ENCODE results near the gene LRRC4C. TPM values are rescaled to one million over a fixed set of nuclear protein-coding genes. Genes with fewer than 3 reads are reported as not detected.

The LRRC4C gene
- polyA plus RNA-seq, 1 of the 3 experiments (the other 2 are of a cell fraction) = 0.16 TPM

DNA sequence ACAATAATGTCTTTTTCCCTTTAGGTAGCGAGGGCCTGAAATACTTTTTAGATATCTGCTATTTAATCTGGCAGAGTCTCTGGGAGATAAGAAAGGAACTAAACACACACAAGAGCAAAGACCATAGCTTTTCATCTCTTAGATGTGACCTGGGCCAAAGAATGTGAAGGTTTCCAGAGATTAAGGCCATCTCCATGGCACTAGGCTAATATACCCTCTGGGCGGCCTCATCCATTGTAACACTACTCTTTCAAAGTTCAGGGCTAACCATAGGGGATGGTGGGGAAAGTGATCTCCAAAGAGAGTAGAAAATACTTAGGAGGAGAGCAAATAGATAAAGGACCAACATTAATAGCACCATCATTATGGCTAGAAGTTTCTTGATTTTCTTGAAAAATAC is 326.4 kb downstream of the LRRC4C start:
- DNase-seq = no peak
- H3K9ac ChIP-seq = no peak overlapping the region
- H2AFZ ChIP-seq (ENCODE audit: low read depth) = no peak overlapping the region
- TF ChIP-seq, protein P1, sequence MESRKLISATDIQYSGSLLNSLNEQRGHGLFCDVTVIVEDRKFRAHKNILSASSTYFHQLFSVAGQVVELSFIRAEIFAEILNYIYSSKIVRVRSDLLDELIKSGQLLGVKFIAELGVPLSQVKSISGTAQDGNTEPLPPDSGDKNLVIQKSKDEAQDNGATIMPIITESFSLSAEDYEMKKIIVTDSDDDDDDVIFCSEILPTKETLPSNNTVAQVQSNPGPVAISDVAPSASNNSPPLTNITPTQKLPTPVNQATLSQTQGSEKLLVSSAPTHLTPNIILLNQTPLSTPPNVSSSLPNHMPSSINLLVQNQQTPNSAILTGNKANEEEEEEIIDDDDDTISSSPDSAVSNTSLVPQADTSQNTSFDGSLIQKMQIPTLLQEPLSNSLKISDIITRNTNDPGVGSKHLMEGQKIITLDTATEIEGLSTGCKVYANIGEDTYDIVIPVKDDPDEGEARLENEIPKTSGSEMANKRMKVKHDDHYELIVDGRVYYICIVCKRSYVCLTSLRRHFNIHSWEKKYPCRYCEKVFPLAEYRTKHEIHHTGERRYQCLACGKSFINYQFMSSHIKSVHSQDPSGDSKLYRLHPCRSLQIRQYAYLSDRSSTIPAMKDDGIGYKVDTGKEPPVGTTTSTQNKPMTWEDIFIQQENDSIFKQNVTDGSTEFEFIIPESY (IDR thresholded peaks at IDR 0.05; ENCODE audit: borderline replicate concordance, low read depth) = no peak
- no peak for TF ChIP-seq YY1 (IDR thresholded peaks at IDR 0.05; ENCODE audit: low read depth)
- no peak for TF ChIP-seq FOSL2 (IDR thresholded peaks at IDR 0.05; ENCODE audit: borderline replicate concordance, low read depth)
- TF ChIP-seq, protein P2, sequence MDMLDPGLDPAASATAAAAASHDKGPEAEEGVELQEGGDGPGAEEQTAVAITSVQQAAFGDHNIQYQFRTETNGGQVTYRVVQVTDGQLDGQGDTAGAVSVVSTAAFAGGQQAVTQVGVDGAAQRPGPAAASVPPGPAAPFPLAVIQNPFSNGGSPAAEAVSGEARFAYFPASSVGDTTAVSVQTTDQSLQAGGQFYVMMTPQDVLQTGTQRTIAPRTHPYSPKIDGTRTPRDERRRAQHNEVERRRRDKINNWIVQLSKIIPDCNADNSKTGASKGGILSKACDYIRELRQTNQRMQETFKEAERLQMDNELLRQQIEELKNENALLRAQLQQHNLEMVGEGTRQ (IDR thresholded peaks at IDR 0.05; ENCODE audit: borderline replicate concordance, low read depth, low read length) = no peak
- TF ChIP-seq EP300 (IDR thresholded peaks at IDR 0.05; ENCODE audit: borderline replicate concordance in 1 of 2, low read depth in 1 of 2, low read length in 1 of 2) = no peak
- TF ChIP-seq SIN3A (IDR thresholded peaks at IDR 0.05; ENCODE audit: borderline replicate concordance, low read depth, low read length) = no peak
- no peak overlapping the region for H3K4me2 ChIP-seq
- H3K4me1 ChIP-seq (ENCODE audit: control insufficient read depth in 1 of 2, insufficient read depth in 2 of 2, low read depth in 1 of 2, low read length in 1 of 2) = no peaks in the 10 kb centered on the region
- H3K9me3 ChIP-seq = no peaks in the 10 kb centered on the region
- H3F3A ChIP-seq (replicated peaks; ENCODE audit: insufficient read depth) = no peaks in the 10 kb centered on the region
- no peak overlapping the region for H3K27ac ChIP-seq (ENCODE audit: low read depth in 2 of 2, low read length in 1 of 2)
- WGBS (ENCODE audit: low lambda C conversion rate) = 0% methylated on average over 2 of the region's 2 CpGs
- CTCF ChIA-PET = interaction anchor here (1.0 kb wide), 1 partner anchor 18 kb away, joined by 3 read pairs; no protein-coding TSS in a partner anchor
- H3K79me2 ChIP-seq (ENCODE audit: insufficient read depth) = no peaks in the 10 kb centered on the region
- POLR2A ChIA-PET = no interaction called here
- no peaks in the 10 kb centered on the region for H3K36me3 ChIP-seq (replicated peaks in 1 of 2; ENCODE audit: control insufficient read depth in 1 of 2, insufficient read depth in 2 of 2, low read length in 1 of 2)
- no peaks in the 10 kb centered on the region for H3K9me2 ChIP-seq
- H3K27me3 ChIP-seq (ENCODE audit: insufficient read depth) = no peaks in the 10 kb centered on the region
- no peaks in the 10 kb centered on the region for H4K20me1 ChIP-seq (ENCODE audit: insufficient read depth)
- no peak overlapping the region for H3K4me3 ChIP-seq (ENCODE audit: low read depth in 2 of 2, low read length in 1 of 2)

DNA sequence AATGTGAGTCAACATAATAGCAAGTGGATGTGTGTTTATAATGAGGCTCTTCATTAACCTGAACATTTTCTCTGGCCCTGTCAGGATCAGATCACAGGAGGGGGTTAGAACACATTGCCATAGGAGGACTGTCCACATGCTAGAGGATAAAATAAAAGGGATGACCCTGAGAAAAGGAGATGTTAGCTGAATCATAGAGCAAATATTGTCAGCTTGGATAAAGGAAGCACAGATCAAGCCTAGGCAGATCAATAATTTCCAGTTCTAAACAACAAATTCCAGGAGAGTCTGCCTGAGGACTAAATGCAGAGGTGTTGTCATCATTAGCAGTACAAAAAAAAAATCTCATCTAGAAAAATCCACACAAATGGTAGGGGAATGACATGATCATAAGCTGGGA is 337.9 kb downstream of the LRRC4C start:
- Histone ChIP-seq H3K9me3 (no peaks in the 10 kb centered on the region), H3K9ac (no peak overlapping the region), H3K27ac (ENCODE audit: low read depth in 2 of 2, low read length in 1 of 2) (no peak overlapping the region), H3K27me3 (ENCODE audit: insufficient read depth) (no peaks in the 10 kb centered on the region), H3K4me3 (ENCODE audit: low read depth in 2 of 2, low read length in 1 of 2) (no peak overlapping the region), H3K36me3 (replicated peaks in 1 of 2; ENCODE audit: control insufficient read depth in 1 of 2, insufficient read depth in 2 of 2, low read length in 1 of 2) (no peaks in the 10 kb centered on the region), H3K4me1 (ENCODE audit: control insufficient read depth in 1 of 2, insufficient read depth in 2 of 2, low read depth in 1 of 2, low read length in 1 of 2) (no peaks in the 10 kb centered on the region), H3K4me2 (no peak overlapping the region), H2AFZ (ENCODE audit: low read depth) (no peak overlapping the region), H3K79me2 (ENCODE audit: insufficient read depth) (no peaks in the 10 kb centered on the region), H4K20me1 (ENCODE audit: insufficient read depth) (no peaks in the 10 kb centered on the region), H3K9me2 (no peaks in the 10 kb centered on the region), H3F3A (replicated peaks; ENCODE audit: insufficient read depth) (no peaks in the 10 kb centered on the region)
- TF ChIP-seq CHD2 (IDR thresholded peaks at IDR 0.05; ENCODE audit: low read length, partially characterized antibody) (no peak), MXI1 (IDR thresholded peaks at IDR 0.05; ENCODE audit: low read depth, low read length) (no peak), FOXM1 (IDR thresholded peaks at IDR 0.05; ENCODE audit: low read depth) (no peak), TEAD4 (IDR thresholded peaks at IDR 0.05; ENCODE audit: borderline replicate concordance, insufficient read depth) (no peak), EP300 (IDR thresholded peaks at IDR 0.05; ENCODE audit: borderline replicate concordance in 1 of 2, low read depth in 1 of 2, low read length in 1 of 2) (no peak), FOXJ3 (CRISPR knock-in tag; IDR thresholded peaks at IDR 0.05) (no peak)
- TF ChIP-seq, protein P2 (IDR thresholded peaks at IDR 0.05; ENCODE audit: borderline replicate concordance, low read depth, low read length) = no peak
- TF ChIP-seq, protein P3, sequence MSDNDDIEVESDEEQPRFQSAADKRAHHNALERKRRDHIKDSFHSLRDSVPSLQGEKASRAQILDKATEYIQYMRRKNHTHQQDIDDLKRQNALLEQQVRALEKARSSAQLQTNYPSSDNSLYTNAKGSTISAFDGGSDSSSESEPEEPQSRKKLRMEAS (IDR thresholded peaks at IDR 0.05; ENCODE audit: low read depth) = no peak
- TF ChIP-seq, protein P4, sequence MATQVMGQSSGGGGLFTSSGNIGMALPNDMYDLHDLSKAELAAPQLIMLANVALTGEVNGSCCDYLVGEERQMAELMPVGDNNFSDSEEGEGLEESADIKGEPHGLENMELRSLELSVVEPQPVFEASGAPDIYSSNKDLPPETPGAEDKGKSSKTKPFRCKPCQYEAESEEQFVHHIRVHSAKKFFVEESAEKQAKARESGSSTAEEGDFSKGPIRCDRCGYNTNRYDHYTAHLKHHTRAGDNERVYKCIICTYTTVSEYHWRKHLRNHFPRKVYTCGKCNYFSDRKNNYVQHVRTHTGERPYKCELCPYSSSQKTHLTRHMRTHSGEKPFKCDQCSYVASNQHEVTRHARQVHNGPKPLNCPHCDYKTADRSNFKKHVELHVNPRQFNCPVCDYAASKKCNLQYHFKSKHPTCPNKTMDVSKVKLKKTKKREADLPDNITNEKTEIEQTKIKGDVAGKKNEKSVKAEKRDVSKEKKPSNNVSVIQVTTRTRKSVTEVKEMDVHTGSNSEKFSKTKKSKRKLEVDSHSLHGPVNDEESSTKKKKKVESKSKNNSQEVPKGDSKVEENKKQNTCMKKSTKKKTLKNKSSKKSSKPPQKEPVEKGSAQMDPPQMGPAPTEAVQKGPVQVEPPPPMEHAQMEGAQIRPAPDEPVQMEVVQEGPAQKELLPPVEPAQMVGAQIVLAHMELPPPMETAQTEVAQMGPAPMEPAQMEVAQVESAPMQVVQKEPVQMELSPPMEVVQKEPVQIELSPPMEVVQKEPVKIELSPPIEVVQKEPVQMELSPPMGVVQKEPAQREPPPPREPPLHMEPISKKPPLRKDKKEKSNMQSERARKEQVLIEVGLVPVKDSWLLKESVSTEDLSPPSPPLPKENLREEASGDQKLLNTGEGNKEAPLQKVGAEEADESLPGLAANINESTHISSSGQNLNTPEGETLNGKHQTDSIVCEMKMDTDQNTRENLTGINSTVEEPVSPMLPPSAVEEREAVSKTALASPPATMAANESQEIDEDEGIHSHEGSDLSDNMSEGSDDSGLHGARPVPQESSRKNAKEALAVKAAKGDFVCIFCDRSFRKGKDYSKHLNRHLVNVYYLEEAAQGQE (IDR thresholded peaks at IDR 0.05; ENCODE audit: low read depth, low read length) = no peak
- TF ChIP-seq, protein P5, sequence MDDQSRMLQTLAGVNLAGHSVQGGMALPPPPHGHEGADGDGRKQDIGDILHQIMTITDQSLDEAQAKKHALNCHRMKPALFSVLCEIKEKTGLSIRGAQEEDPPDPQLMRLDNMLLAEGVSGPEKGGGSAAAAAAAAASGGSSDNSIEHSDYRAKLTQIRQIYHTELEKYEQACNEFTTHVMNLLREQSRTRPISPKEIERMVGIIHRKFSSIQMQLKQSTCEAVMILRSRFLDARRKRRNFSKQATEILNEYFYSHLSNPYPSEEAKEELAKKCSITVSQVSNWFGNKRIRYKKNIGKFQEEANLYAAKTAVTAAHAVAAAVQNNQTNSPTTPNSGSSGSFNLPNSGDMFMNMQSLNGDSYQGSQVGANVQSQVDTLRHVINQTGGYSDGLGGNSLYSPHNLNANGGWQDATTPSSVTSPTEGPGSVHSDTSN (IDR thresholded peaks at IDR 0.05) = no peak
- DNase-seq = no peak
- CTCF ChIA-PET = interaction anchor here (1.1 kb wide), 1 partner anchor 12 kb away, joined by 3 read pairs; no protein-coding TSS in a partner anchor
- POLR2A ChIA-PET = no interaction called here

All from SK-N-SH (cell line).